Panc1 (cell line): ENCODE measurements around the gene ASTE1. TPM values are rescaled to one million over a fixed set of nuclear protein-coding genes. Genes with fewer than 3 reads are reported as not detected.

Experiments used
- ATAC-seq: fragments of 200-7000 bp; cut with Tn5 transposase; 2 replicates; pipeline ENCODE4 v1.9.1; 2020; ENCODE audit warnings: mild to moderate bottlenecking, moderate library complexity
- BruUV-seq: library from RNA; stranded (reverse); fragments of 400-500 nt; replicated peaks from 2 replicates; lab custom pipeline; 2021; lab: Mats Ljungman, UMichigan
- CTCF ChIA-PET: fragments of 300-600 bp; sonication (Branson Sonifier 250); formaldehyde crosslinking; loops from one replicate; lab custom pipeline; 2022; ENCODE audit warnings: antibody characterized with exemption; lab: Charles Lee
- POLR2A ChIA-PET: fragments of 300-600 bp; sonication (Branson Sonifier 250); formaldehyde crosslinking; loops from one replicate; lab custom pipeline; 2022; ENCODE audit warnings: antibody characterized with exemption; lab: Charles Lee
- DNase-seq: peaks from one replicate; pipeline ENCODE4 v3.0.0-alpha.2; 2010; ENCODE audit warnings: low read depth, low spot score
- H3K27ac ChIP-seq: 2 replicates; pipeline ENCODE4 v1.5.1; 2011; ENCODE audit warnings: mild to moderate bottlenecking, low read length, inconsistent platforms
- H3K27me3 ChIP-seq: fragments of 200-500 bp; sonication (Bioruptor generic); 2 replicates; pipeline ENCODE4 v1.6.0; 2014; ENCODE audit warnings: low read length, inconsistent platforms; ENCODE audit not compliant: control insufficient read depth, insufficient read depth
- H3K36me3 ChIP-seq: fragments of 200-500 bp; sonication (Bioruptor generic); 2 replicates; pipeline ENCODE4 v1.5.1; 2014; ENCODE audit warnings: inconsistent platforms, mild to moderate bottlenecking, low read length, moderate library complexity; ENCODE audit not compliant: control insufficient read depth, insufficient read depth
- H3K4me1 ChIP-seq: 2 replicates; pipeline ENCODE4 v1.5.1; 2011; ENCODE audit warnings: inconsistent platforms, mild to moderate bottlenecking, low read length, moderate library complexity; ENCODE audit not compliant: control insufficient read depth, insufficient read depth
- H3K4me3 ChIP-seq, 2 experiments: 2 replicates each; pipeline ENCODE4 v1.5.1; 2011 to 2012; ENCODE audit warnings: low read depth in 2 of 2, low read length in 2 of 2, mild to moderate bottlenecking in 2 of 2, inconsistent platforms in 1 of 2, moderate library complexity in 1 of 2
- H3K9me3 ChIP-seq: fragments of 200-500 bp; sonication (Bioruptor generic); 2 replicates; pipeline ENCODE4 v1.5.1; 2014; ENCODE audit warnings: low read depth, mild to moderate bottlenecking, inconsistent platforms, low read length, moderate library complexity; ENCODE audit not compliant: control insufficient read depth, insufficient read depth
- CTCF ChIP-seq: fragments of 450-650 bp; IDR thresholded peaks from 2 replicates; pipeline ENCODE4 v1.5.1; 2017; ENCODE audit warnings: mild to moderate bottlenecking
- POLR2AphosphoS5 ChIP-seq: IDR thresholded peaks from 2 replicates; pipeline ENCODE4 v1.6.1; 2012; ENCODE audit warnings: mild to moderate bottlenecking, low read depth, low read length, moderate library complexity
- REST ChIP-seq, 2 experiments: IDR thresholded peaks; 2 replicates each; pipeline ENCODE4 v1.6.1; 2011 to 2012; ENCODE audit warnings: low read depth in 2 of 2, control low read depth in 1 of 2, low read length in 1 of 2, mild to moderate bottlenecking in 1 of 2, moderate library complexity in 1 of 2; ENCODE audit not compliant: insufficient read depth in 1 of 2
- SIN3A ChIP-seq: IDR thresholded peaks from 2 replicates; pipeline ENCODE4 v1.6.1; 2012; ENCODE audit warnings: low read depth, mild to moderate bottlenecking, low read length, moderate library complexity, borderline replicate concordance; ENCODE audit not compliant: insufficient read depth
- TCF7L2 ChIP-seq: IDR thresholded peaks from 2 replicates; pipeline ENCODE4 v1.6.1; 2011; ENCODE audit warnings: mild to moderate bottlenecking, low read depth, low read length, inconsistent platforms
- in situ Hi-C: cut with HindIII; loops from 2 replicates; pipeline ENCODE4 v1.10.0; 2016; ENCODE audit warnings: low sequenced_read_pairs, low pct_unique_long_range_greater_than_20kb
- intact Hi-C: fragments of 100-400 bp; cut with micrococcal nuclease; formaldehyde crosslinking; loops from one replicate; pipeline ENCODE4 v1.10.0; 2022; ENCODE audit not compliant: unreplicated experiment
- total RNA-seq: library from RNA; stranded (reverse); gene quantifications from one replicate; pipeline ENCODE4 v1.2.1, GENCODE V29; 2021; ENCODE audit not compliant: unreplicated experiment

The ASTE1 gene
- total RNA-seq, 1 experiment from 2014 or later: 7.4 TPM

- BruUV-seq: no TSS peak
- peaks cover 9% of the 10 kb centered on the region; the same call in 1 of the 2 replicates for H3K36me3 ChIP-seq
- no peak for ATAC-seq
- H3K27ac ChIP-seq: no peak overlapping the region
- TF ChIP-seq CTCF (no peak), REST (IDR thresholded peaks at IDR 0.05; ENCODE audit: insufficient read depth in 1 of 2, low read depth in 2 of 2, low read length in 1 of 2) (no peak), SIN3A (no peak), TCF7L2 (no peak)
- POLR2A ChIA-PET: no interaction called here
- H3K27me3 ChIP-seq: no peaks in the 10 kb centered on the region
- DNase-seq: no peak
- in situ Hi-C loops (no loop called here), intact Hi-C loops (no loop called here)
- CTCF ChIA-PET: no interaction called here
- no peaks in the 10 kb centered on the region for H3K4me1 ChIP-seq
- H3K4me3 ChIP-seq: no peak overlapping the region
- H3K9me3 ChIP-seq: no peaks in the 10 kb centered on the region
These were observed 47.5 kb downstream of the ASTE1 start for GRCh38 chr3:130979117-130979516.

GRCh38 chr3:130976706-130977105 is 49.9 kb downstream of the ASTE1 start:
- in situ Hi-C loops (no loop called here), intact Hi-C loops (no loop called here)
- Histone ChIP-seq H3K9me3 (no peaks in the 10 kb centered on the region), H3K36me3 (peaks cover 9% of the 10 kb centered on the region; the same call in 1 of the 2 replicates), H3K27me3 (no peaks in the 10 kb centered on the region), H3K4me1 (no peaks in the 10 kb centered on the region), H3K4me3 (no peak overlapping the region), H3K27ac (no peak overlapping the region)
- POLR2A ChIA-PET: no interaction called here
- DNase-seq: no peak
- no TSS peak for BruUV-seq
- TF ChIP-seq SIN3A (no peak), CTCF (no peak), REST (IDR thresholded peaks at IDR 0.05; ENCODE audit: insufficient read depth in 1 of 2, low read depth in 2 of 2, low read length in 1 of 2) (no peak), TCF7L2 (no peak), POLR2AphosphoS5 (no peak)
- no peak for ATAC-seq
- CTCF ChIA-PET: no interaction called here
